Suppressor macrophage (primary cell): ENCODE measurements around the gene AVPR2.

Experiments used
- DNase-seq, 4 experiments: peaks; one replicate each; pipeline ENCODE4 v3.0.0-alpha.2; 2020 to 2022

AVPR2 gene

GRCh38 chrX:153885968-153886903 lies 18.2 kb upstream of the AVPR2 start, which contains the start of gene L1CAM:
Gene L1CAM, minus strand, starts transcription at chrX:153886173. Its CDS starts 10,337 bp downstream, at chrX:153875836.
- peak in 1 of 4 experiments; percentile 23 for DNase-seq

- DNase-seq: no peak
Observed at GRCh38 chrX:153886915-153887314, 17.6 kb upstream of the AVPR2 start.

- no peak for DNase-seq
Observed at GRCh38 chrX:153887385-153887784, 17.1 kb upstream of the AVPR2 start.

GRCh38 chrX:153888344-153888743 lies 16.1 kb upstream of the AVPR2 start:
- no peak for DNase-seq

- no peak for DNase-seq
Observed at GRCh38 chrX:153889123-153889522, 15.3 kb upstream of the AVPR2 start.

GRCh38 chrX:153897899-153898298 lies 6.6 kb upstream of the AVPR2 start:
- DNase-seq: no peak

- peak; percentile 88 to 92 (median 91) for DNase-seq
Observed at GRCh38 chrX:153900831-153901752, 3.4 kb upstream of the AVPR2 start.

- DNase-seq: peak in 2 of 4 experiments; percentile 14 to 40
Observed at GRCh38 chrX:153901753-153902140, 2.7 kb upstream of the AVPR2 start.

- peak in 1 of 4 experiments; percentile 25 for DNase-seq
Observed at GRCh38 chrX:153902385-153902784, 2.1 kb upstream of the AVPR2 start.

- peak; percentile 36 to 68 (median 57) for DNase-seq
Observed at GRCh38 chrX:153903238-153903980, 1.1 kb upstream of the AVPR2 start.

- no peak for DNase-seq
Observed at GRCh38 chrX:153905481-153906095, 1.1 kb downstream of the AVPR2 start.

GRCh38 chrX:153906126-153906917 lies 1.8 kb downstream of the AVPR2 start:
- no peak for DNase-seq

- DNase-seq: no peak
Observed at GRCh38 chrX:153907456-153907855, 3.0 kb downstream of the AVPR2 start.

GRCh38 chrX:153908219-153908860 lies 3.9 kb downstream of the AVPR2 start:
- no peak for DNase-seq

GRCh38 chrX:153909024-153909979 lies 4.8 kb downstream of the AVPR2 start:
- no peak for DNase-seq

GRCh38 chrX:153909980-153910360 lies 5.5 kb downstream of the AVPR2 start:
- DNase-seq: no peak

GRCh38 chrX:153910446-153910845 lies 6.0 kb downstream of the AVPR2 start:
- no peak for DNase-seq

- DNase-seq: no peak
Observed at GRCh38 chrX:153911798-153912197, 7.3 kb downstream of the AVPR2 start.

- no peak for DNase-seq
Observed at GRCh38 chrX:153913211-153913610, 8.7 kb downstream of the AVPR2 start.
